Eye (tissue), 1 donor: ENCODE measurements around the gene TMEM178B.
"Not testable (repeated sequence)": the region's sequence is repeated elsewhere in the genome, so short reads cannot be mapped to it uniquely, and the experiment has no call there.

Source experiments
- DNase-seq: peaks from one replicate; pipeline ENCODE4 v3.0.0-alpha.2; 2015

Gene TMEM178B

DNA sequence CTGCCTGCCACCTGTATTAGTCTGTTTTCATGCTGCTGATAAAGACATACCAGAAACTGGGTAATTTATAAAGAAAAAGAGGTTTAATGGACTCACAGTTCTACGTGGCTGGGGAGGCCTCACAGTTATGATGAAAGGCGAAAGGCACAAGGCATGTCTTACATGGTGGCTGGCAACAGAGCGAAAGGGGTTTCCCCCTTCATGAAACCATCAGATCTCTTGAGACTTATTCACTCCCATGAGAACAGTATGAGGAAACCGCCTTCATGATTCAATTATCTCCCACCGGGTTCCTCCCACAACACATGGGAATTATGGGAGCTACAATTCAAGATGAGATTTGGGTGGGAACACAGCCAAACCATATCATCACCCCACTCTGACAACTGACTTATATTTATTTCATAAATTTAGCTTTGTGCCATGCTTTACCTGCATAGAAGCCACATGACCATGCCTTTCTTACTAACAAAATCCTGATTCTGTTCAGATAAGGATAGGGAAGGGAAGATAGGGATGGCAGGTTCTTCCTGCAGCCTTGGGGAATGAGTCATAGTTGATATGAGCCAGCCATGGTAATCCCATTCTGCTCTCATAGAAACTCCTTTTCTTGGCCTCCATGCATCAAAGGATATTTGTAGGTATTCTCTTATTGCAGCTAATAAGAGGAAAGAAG lies 286.0 kb downstream of the TMEM178B start:
- DNase-seq, result no peak

DNA sequence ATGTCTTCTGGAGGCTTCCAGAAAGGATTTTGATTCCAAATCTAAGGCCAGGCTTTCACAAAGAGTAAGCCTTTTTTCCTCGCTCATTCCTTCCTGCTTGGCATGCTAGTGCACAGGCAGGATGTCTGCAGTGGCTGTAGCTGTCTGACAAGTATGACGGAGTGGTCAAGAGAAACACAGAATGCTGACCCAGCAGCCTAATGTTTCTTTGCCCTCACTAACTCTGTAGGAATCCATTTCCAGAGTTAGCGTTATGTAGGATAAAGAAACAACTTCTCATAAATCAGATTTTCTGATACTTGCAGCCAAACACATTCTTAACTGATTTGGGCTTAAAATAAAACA lies 286.5 kb downstream of the TMEM178B start:
- no peak for DNase-seq

DNA sequence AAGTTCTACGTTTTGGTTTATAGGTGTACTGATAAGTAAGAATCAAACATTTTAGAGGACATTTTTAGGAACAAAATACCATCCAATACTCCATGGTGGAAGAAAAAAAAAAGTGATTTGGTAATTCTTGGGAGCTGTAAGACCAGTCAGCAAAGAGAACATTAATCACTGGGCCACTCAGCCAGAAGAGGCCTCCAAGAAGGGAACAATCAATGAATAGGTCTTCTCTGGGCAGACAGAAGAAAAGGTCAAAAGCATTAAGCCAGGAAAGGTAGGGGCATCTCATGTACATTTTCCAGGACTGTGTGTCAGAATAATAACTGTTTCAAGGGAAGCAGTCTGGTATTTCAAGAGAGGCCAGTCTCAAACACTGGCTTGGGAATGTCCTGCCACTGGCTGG lies 286.9 kb downstream of the TMEM178B start:
- DNase-seq, result no peak

DNA sequence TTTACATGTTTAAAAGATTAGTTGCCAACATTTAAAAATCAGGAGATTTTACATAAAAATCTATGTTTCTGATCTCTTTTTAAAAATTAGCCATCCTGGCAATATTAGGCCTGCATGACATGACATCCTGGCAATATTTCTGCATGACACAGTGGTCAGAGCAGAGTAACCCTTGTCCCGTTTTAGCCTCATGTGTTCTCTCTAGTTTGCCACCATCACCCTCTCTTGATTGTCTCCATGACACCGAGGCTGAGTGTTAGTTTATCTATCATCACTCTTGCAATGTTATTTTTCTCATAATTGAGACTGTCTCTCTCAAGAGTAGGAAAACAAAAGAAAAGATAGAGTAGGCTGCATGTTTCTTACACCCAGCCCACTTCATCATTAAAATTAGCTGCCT lies 287.6 kb downstream of the TMEM178B start:
- DNase-seq, result no peak

DNA sequence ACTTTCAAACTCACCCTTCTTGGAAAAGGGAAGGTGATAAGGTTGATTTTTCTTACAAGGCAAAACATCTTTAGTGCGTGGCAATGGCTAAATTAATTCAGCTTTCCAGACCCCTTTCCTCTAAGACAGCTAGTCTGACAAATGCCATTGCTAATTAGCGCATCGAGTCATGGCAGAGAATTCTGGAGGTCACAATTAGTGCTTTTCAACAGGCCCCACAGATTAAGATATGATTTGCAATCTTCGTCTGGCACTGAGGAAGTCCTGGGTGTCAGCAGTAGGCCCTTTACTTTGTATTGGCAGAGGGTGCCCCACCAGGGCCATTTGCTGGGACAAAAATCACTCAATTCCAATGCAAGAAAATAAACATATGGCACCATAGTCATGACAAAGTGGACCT lies 288.1 kb downstream of the TMEM178B start:
- no peak for DNase-seq

DNA sequence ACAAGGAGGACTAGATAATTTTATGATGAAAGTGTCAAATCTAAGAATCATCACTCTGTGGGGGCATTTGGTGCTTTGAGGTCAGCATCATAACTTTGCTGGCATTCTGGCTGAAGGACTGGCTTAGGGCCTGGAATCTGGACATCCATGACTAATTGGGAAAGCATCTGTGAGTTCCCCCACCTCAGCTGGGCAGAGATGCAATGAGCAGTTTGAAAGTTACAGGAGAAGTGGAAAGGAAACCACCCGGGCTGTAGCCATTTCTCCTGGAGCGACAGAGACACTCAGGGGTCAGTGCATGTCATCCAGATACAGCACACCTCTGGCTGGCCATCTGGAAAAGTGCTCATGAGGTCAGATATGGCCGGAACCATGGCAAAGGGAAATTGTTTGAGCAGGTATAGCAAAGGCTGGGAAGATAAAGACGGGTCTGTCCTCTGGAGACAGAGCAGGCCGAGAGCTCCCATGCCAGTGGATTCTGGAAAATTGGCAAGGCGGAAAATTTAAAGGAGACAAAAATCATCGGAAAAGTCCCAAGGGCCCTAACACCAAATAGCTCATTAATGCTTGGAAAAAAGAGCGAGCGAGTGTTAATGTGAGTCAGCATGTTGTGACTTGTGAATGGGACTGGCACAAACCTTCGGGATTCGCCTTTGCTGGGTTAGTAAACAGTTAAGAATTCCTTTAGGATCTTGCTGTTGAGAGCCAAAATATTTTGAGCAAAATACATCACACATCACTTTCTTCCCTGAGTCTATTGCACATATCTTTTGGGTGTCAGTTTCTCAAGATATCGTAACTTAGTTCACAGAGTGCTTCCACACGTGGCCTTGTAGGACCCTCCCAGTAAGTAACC lies 288.9 kb downstream of the TMEM178B start:
- DNase-seq, result peak; percentile 30

DNA sequence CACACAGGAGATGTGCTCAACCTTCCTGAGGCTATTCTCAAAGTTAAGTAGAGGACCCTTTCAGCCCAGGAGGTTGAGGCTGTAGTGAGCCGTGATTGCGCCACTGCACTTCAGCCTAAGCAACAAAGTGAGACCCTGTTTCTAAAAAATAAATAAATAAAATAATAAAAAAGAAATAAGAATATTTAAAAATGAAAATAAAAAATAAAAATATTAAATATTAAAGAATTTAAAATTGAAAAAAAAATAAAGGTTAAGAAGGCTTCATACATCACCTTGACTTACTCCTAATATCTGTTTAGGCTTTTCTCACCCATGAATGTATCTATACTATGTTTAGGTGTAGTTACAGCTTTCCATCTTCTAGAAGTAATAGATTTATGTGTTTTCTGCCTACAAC lies 289.9 kb downstream of the TMEM178B start:
- DNase-seq, result no peak

DNA sequence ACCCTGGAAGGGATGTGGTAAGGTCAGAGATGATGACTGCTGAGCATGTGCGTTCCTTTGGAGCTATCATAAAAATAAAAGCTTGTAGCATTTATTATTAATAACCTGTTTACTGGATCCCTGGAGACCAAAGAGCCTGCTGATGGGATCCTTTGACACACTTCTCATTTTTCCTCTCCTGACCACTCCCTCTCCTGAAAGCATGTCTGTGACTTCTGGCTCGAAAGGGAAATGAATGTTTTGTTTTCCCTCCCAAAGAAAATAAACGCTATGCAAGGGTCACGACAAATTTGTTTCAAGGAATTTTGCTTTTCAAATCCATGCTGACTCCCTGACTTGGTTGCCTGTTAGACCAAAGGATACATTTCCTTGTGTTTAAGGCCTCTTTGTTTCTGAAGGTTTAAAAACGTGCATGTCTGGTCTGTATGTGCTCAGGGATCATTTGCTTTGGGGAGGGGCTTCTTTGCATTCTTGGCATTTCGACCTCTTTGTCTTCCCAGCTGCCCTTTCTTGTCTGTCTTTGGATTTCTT lies 292.3 kb downstream of the TMEM178B start:
- DNase-seq, result peak; percentile 77

DNA sequence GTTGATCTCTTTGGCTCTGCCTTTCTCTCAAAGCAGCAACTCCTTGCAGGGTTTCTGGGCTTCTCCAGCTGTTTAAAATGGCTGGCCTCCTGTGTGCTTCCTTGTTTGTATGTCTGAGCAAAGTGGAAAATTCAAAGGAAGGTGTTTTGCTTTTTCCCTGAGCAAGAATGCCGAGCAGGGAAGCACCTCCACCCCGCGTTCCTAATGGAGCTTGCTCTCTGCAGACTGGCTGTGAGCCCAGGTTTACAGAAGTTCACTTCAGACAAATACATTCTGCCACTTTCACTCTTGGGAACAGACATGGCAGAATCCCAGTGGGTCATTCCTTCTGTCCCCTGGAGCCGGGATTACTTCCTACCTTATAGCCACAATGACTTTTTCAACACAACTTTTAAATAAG lies 295.6 kb downstream of the TMEM178B start:
- DNase-seq, result no peak

DNA sequence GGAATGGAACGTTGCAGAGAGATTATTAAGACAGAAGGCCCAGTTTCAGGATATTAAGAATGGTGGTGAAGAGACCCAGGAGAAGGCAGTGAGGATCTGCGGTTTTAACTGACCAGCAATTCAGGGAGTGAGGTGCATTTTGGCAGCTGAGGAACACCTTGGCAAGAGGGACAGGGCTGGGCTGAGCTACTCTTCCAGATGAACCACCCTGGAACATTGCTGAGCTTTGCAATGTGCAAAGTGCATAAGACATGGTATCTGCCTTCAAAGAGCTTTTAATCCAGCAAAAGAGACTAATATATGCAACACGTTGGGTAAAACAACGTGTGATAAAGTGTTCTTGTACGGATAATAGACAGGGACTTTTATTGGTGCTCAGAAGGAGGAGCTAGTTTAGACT lies 296.3 kb downstream of the TMEM178B start:
- DNase-seq, result no peak

DNA sequence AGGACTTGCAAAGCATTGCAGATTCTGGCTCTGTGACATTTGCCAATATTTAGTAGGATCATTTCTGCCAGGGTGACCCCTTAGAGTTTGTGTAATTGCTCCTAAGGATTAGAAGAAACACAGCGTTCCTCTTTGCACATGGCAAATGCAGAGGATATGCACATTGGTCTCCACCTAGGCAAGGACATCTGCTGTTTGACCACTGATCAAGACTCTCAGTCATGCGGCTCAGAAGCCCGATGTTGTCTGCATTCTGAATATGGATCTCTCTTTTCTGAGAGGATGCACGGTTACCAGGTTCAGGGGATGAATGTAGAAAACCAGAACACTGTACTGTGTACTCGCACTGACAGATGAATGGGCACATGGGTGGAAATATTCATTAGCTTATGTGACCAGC lies 296.8 kb downstream of the TMEM178B start:
- DNase-seq, result no peak

DNA sequence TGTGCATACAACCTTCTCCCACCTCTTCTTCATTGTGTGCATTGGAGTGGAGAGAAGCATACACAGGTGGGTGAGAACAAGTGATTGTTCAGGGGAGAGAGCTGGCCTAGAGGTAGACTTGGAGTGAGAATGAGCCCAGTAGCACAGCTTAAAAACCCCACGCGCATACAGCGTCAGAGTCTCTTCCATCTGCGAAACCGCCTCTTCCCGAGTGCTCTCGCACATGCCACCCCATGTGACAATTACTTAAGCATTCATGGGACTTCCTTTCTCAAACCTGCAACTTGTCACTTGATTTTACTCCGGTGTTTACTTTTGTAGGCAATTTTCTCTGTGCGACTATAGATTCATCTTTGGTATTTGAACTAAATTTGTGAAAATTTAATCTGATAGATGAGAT lies 300.6 kb downstream of the TMEM178B start:
- no peak for DNase-seq

DNA sequence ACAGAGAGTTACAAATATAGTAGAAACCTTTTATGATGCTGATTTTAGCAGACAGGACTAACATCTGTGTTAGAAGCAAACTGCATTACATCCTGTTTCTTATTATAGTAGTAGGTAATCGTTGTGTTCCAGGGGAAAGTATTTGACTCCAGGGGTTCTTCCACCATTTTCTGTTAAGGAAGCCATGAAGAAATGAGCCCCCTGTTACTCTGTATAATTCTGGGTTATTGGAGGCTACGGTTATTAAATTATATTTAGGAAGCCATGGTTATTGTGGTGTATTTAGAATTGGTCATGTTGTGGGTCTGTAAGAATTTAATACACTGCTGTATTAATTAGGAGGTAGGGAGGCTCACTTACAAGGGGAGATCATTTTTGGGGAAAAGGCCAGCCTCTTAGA lies 301.6 kb downstream of the TMEM178B start:
- DNase-seq, result no peak

DNA sequence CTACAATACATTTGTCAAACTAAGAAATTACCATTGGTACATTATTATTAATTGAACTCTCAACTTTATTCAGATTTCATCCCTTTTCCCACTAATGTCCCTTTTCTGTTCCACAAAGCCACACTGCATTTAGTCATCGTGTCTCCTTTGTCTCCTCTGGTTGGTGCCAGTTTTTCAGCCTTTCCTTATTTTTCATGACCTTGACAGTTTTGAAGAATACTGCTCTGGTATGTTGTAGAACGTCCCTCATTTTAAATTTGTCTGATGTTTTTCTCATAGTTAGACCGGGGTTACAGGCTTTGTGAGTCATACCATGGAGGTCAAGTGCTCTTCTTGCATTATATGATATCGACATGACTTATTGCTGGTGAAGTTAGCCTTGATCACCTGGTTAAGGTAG lies 304.0 kb downstream of the TMEM178B start:
- no peak for DNase-seq

DNA sequence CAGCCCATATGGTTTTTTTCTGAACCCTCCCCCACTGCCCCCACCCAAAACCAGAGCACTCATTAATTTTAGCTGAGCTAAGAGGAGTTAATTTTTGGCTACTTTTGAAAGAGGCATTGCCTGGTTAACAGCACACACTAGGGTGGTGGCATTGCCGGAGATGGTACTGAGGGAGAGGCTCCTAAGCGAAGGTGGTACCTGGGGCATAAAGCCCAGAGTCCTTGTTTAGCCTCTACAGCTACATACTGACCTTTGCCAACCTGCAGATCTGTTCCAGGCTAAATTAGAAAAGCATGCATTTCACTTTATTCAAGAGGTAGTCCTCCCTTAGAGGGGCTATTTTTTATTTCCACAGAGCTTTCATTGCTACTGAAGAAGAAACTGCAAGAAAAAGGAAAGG lies 304.5 kb downstream of the TMEM178B start:
- no peak for DNase-seq

DNA sequence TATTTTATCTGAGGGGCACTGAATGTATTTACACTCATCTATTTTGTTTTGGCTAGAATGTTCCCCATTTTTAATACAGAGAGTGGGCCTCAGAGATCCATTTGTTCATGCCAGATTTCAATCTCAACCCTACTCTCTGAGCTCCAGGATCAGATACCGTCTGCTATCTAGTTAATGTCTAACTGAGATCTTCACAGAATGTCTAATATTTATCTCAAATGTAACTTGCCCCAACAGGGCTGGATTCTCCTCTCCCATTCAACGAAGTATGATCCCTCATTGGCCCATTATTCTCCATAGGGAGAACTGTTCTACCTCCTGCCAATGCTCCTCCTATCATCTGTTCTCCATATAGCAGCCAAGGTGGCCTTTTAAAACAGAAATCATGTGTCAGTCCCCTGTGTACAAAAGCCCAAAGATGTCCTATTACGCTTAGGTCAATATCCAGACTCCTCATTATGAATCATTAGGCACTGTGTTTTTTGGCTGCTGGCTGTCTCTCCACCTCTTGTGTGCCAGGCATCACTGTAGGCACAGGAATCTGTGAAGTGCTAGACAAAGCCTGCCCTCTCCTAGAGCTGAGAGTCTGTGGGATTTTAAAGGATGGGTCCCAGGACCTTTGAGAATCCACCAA lies 308.0 kb downstream of the TMEM178B start:
- no peak for DNase-seq

DNA sequence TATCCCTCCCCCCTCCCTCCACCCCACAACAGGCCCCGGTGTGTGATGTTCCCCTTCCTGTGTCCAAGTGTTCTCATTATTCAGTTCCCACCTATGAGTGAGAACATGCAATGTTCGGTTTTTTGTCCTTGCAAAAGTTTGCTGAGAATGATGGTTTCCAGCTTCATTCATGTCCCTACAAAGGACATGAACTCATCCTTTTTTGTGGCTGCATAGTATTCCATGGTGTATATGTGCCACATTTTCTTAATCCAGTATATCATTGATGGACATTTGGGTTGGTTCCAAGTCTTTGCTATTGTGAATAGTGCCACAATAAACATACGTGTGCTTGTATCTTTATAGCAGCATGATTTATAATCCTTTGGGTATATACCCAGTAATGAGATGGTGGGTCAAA lies 309.5 kb downstream of the TMEM178B start:
- not testable (repeated sequence) for DNase-seq

DNA sequence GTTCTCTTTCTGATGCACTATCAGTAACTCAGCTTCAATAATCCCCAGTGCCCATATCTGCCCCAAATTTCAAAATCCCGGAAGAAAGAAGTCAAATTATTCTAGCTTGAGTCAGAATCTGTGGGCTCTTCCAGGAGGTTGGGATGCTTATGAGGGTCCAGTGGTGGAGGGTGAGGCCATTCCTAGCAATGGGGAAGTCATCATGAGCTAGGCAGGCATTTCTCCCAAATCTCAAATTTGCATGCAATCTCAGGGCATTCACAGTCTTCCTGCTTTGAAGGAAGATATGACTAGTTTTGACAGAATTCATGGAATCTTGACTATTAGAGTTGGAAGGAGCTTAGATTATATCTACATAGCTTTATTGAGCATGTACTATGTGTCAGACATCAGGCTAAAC lies 313.0 kb downstream of the TMEM178B start:
- DNase-seq, result no peak

DNA sequence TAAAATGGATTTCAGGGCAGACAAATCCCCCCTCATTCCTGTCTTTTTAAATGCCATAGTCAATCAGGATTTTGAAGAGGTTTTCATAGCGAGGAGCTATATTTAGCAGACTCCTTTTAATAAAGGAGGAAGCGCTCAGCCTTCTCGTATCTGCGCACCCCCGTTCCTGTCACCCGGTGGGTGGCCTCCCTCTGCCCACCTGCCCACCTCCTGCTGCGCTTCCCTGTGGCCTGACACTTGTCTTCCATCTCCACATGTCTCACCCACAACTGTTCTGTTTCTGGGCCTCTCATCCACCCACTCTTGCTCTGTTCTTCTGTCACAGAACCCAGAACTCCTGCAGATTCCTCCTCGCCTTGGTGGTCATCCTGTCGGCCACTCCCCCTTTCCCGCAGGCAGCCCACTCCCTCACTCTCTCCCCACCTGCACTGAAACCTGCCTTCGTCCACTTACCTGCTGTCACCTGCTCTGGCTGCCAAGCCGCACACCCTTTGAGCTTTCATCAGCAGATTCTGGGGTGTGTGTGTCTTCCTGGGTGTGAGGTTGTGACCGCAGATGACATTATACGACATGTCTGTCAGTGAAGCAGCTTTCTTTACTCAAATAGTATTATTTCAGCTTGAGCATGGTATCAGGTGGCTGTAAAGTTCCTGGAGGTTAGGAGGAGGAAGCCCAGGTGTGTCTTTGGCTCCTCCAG lies 313.8 kb downstream of the TMEM178B start:
- DNase-seq, result no peak

DNA sequence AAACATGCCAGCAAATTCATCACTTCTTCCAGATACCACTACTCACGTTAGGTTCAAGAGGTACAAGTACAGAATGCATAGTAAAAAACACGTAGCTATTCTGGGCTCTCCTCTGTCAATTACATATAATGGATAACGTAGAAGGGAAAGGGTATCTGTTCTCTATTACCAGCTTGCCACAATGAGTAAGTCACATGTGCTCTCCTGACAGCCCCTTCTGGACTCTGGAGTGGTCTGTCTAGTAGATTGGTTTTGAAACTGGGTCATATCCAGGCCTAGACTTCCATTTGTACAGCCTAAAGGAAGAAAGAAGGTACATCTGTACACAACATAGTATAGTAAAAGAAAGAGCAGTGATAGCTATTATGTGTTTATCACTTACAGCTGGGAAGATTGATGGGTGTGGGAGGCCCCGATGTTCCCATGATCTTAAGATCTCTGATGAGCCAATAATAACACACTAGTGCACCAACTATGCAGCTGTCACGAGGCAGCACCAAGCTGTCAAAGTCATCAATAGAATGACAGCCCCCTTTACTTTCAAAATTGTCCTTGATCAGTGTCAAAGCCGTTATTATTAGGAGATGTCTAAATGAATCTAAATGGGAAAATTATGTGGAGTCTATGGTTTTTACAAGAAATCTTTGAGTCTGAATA lies 315.4 kb downstream of the TMEM178B start:
- peak; percentile 38 for DNase-seq

DNA sequence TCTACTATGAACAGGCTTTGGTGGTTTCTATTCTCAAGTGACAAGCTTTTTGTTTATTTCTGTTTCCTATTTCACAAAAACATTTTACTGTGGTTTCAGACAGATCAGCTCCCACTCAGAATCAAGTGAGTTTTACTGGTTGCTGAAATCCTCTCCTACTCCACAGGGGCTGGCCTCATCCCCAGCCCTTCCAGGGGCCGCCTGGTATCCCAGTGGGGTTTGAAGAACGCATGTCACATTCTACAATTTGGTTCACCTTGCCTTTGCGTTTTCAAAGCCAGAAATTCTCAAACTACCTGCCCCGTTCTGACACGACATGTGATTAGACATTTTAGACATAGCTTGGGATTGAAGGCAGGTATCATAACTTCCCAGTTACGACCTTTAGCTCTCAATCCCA lies 316.5 kb downstream of the TMEM178B start:
- DNase-seq, result no peak

DNA sequence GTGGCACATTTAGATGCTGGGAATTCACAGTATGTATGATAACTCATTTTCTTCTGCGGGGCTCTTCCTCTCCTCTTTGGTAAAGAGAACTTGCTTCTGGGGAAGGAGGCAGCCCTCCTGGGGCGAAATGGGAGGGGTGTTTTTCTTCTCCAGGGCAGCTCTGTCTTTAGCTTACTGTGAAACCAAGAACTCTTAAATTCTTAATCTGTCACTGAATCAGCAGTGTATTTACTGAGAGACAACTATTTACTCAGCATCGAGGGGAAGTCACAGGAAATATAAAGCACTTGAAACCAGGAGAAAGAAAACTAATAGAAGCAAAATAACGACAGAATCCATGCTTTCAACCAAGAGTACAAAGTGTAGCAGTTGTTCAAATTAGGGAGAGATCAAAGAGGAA lies 319.2 kb downstream of the TMEM178B start:
- DNase-seq, result no peak
